GM12878 (cell line): ENCODE results near the gene RAB3C. TPM values are rescaled to one million over a fixed set of nuclear protein-coding genes. Genes with fewer than 3 reads are reported as not detected.

Source experiments
- ATAC-seq: fragments of 200-7000 bp; cut with Tn5 transposase; 3 replicates; pipeline ENCODE4 v1.9.1; 2020; ENCODE audit warnings: mild to moderate bottlenecking, moderate library complexity
- BruUV-seq: library from RNA; stranded (reverse); fragments of 400-500 nt; replicated peaks from 2 replicates; lab custom pipeline; 2021; lab: Mats Ljungman, UMichigan
- CTCF ChIA-PET: fragments of 300-600 bp; sonication (Branson Sonifier 250); formaldehyde crosslinking; extraction: SDS; loops from one replicate; lab custom pipeline; 2021; ENCODE audit warnings: inconsistent platforms; lab: Yijun Ruan, JAX
- POLR2A ChIA-PET: fragments of 350-600 bp; formaldehyde crosslinking; extraction: SDS; loops from one replicate; lab custom pipeline; 2021; ENCODE audit warnings: inconsistent platforms; lab: Charles Lee
- RAD21 ChIA-PET: fragments of 300-600 bp; sonication (Branson Sonifier 250); formaldehyde crosslinking; loops from one replicate; lab custom pipeline; 2023; ENCODE audit warnings: antibody characterized with exemption; ENCODE audit not compliant: unreplicated experiment; lab: Charles Lee
- SMC1A ChIA-PET: fragments of 300-600 bp; sonication (Branson Sonifier 250); formaldehyde crosslinking; loops from one replicate; lab custom pipeline; 2023; ENCODE audit not compliant: unreplicated experiment, uncharacterized antibody; lab: Charles Lee
- DNase-seq: peaks from one replicate; pipeline ENCODE4 v3.0.0-alpha.2; 2011; ENCODE audit warnings: low read depth, low spot score
- FAIRE-seq: peaks from 3 replicates; lab custom pipeline; 2011; peaks lifted over from hg19 to GRCh38; lab: Jason Lieb, UNC
- H2AFZ ChIP-seq: 2 replicates; pipeline ENCODE4 v1.6.0; 2011; ENCODE audit warnings: low read depth, low read length, control low read depth; ENCODE audit not compliant: control insufficient read depth
- H3K27ac ChIP-seq: 2 replicates; pipeline ENCODE4 v1.5.1; 2011; ENCODE audit warnings: control low read depth; ENCODE audit not compliant: control insufficient read depth, insufficient read depth
- H3K27me3 ChIP-seq, 2 experiments: replicated peaks in 1 of 2; 2 replicates each; pipeline versions ENCODE4 v1.6.0 to v1.6.1; 2011; ENCODE audit warnings: low read length in 1 of 2; ENCODE audit not compliant: control insufficient read depth in 2 of 2, insufficient read depth in 2 of 2
- H3K36me3 ChIP-seq, 2 experiments: 2 replicates each; pipeline ENCODE4 v1.5.1; 2011; ENCODE audit warnings: low read length in 1 of 2; ENCODE audit not compliant: control insufficient read depth in 2 of 2, insufficient read depth in 2 of 2
- H3K4me1 ChIP-seq: 2 replicates; pipeline ENCODE4 v1.6.1; 2011; ENCODE audit warnings: mild to moderate bottlenecking, low read length, moderate library complexity, mixed read lengths; ENCODE audit not compliant: control insufficient read depth, insufficient read depth
- H3K4me2 ChIP-seq: 2 replicates; pipeline ENCODE4 v1.6.0; 2011; ENCODE audit warnings: control low read depth; ENCODE audit not compliant: control insufficient read depth, insufficient read depth
- H3K4me3 ChIP-seq: fragments of 200-600 bp; sonication (generic); 2 replicates; pipeline ENCODE4 v1.5.1; 2016
- H3K79me2 ChIP-seq: 2 replicates; pipeline ENCODE4 v1.6.0; 2011; ENCODE audit warnings: low read length; ENCODE audit not compliant: control insufficient read depth, insufficient read depth
- H3K9ac ChIP-seq: 2 replicates; pipeline ENCODE4 v1.8.0; 2011; ENCODE audit warnings: low read length, control low read depth, mixed read lengths; ENCODE audit not compliant: control insufficient read depth, insufficient read depth
- H3K9me3 ChIP-seq: replicated peaks from 3 replicates; pipeline ENCODE4 v1.5.1; 2011; ENCODE audit warnings: mild to moderate bottlenecking, low read length; ENCODE audit not compliant: control insufficient read depth, insufficient read depth
- H4K20me1 ChIP-seq: 2 replicates; pipeline ENCODE4 v1.6.0; 2011; ENCODE audit not compliant: control insufficient read depth, insufficient read depth
- JUND ChIP-seq: IDR thresholded peaks from 2 replicates; pipeline ENCODE4 v1.6.1; 2012; ENCODE audit warnings: low read depth, mild to moderate bottlenecking, low read length, improper control_type of control experiment, moderate library complexity
- MTA3 ChIP-seq: IDR thresholded peaks from 2 replicates; pipeline ENCODE4 v1.6.1; 2012; ENCODE audit warnings: low read length, inconsistent platforms, borderline replicate concordance
- NR2F1 ChIP-seq: fragments of 450-650 bp; conservative IDR thresholded peaks from 2 replicates; pipeline ENCODE4 v1.6.1; 2017; ENCODE audit warnings: mild to moderate bottlenecking
- YBX1 ChIP-seq: fragments of 450-650 bp; IDR thresholded peaks from 2 replicates; pipeline ENCODE4 v1.6.1; 2016; ENCODE audit warnings: antibody characterized with exemption
- WGBS: methylation state at CpG from one replicate; pipeline ENCODE4 v1.1.6; 2016; ENCODE audit warnings: low lambda C conversion rate; ENCODE audit not compliant: insufficient replicate concordance, insufficient coverage; ENCODE audit errors: missing lambda C conversion rate; 5-methylcytosine and 5-hydroxymethylcytosine counted together
- in situ Hi-C: fragments of 300-500 bp; cut with MboI; formaldehyde crosslinking; loops from 9 replicates; pipeline ENCODE4 v1.14.3; 2018; ENCODE audit warnings: mixed read lengths
- intact Hi-C: fragments of 100-400 bp; cut with micrococcal nuclease; formaldehyde crosslinking; loops from one replicate; pipeline ENCODE4 v1.14.2; 2022; ENCODE audit not compliant: unreplicated experiment
- polyA plus RNA-seq, 11 experiments: library from polyadenylated mRNA; depleted of rRNA in 4 of 11; unstranded in 6 of 11; stranded (reverse) in 5 of 11; fragments of >200 nt; fragmentation: Nextera tagmentation in 4 of 11; fragmentation: Illumina TruSeq in 1 of 11; extraction: Ambion mirVana in 4 of 11; extraction: Trizol in 1 of 11; gene quantifications; 1 replicate in 1 of 11; 2 replicates in 10 of 11; pipeline versions ENCODE4 v1.2.1 to v1.2.3, GENCODE V29; 2011 to 2016; ENCODE audit warnings: inconsistent platforms in 2 of 11, missing spikeins in 2 of 11, low read depth in 1 of 11
- total RNA-seq, 4 experiments: library from RNA; depleted of rRNA in 3 of 4; stranded (reverse); fragments of >200 nt in 3 of 4; fragmentation: Illumina TruSeq in 1 of 4; extraction: Trizol in 1 of 4; gene quantifications; 2 replicates each; pipeline versions ENCODE4 v1.2.1 to v1.2.3, GENCODE V29; 2013 to 2021

RAB3C gene
- total and polyA plus RNA-seq, 10 of the 15 experiments (the other 5 are each of a cell fraction or from before 2014, with no cell fraction given): not detected

GRCh38 chr5:58640011-58640410 lies 57.1 kb downstream of the RAB3C start:
- no peak for DNase-seq
- Histone ChIP-seq H3K9ac (no peak overlapping the region), H3K27me3 (no peaks in the 10 kb centered on the region), H3K27ac (no peak overlapping the region), H3K79me2 (no peaks in the 10 kb centered on the region), H3K4me2 (no peak overlapping the region), H3K9me3 (no peaks in the 10 kb centered on the region), H3K4me3 (no peak overlapping the region), H4K20me1 (no peaks in the 10 kb centered on the region), H2AFZ (no peak overlapping the region), H3K4me1 (no peaks in the 10 kb centered on the region), H3K36me3 (no peaks in the 10 kb centered on the region)
- in situ Hi-C loops (no loop called here), intact Hi-C loops (no loop called here)
- 83% methylated on average over 3 of the region's 3 CpGs for WGBS
- ChIA-PET SMC1A (no interaction called here), CTCF (interaction anchor here (0.8 kb wide), 1 partner anchor 9 kb away, joined by 4 read pairs; no protein-coding TSS in a partner anchor), POLR2A (no interaction called here), RAD21 (no interaction called here)
- FAIRE-seq: no peak
- no TSS peak for BruUV-seq
- no peak for ATAC-seq
- no peak for TF ChIP-seq YBX1
- TF ChIP-seq MTA3: no peak

GRCh38 chr5:58641533-58641932 lies 58.7 kb downstream of the RAB3C start:
- no peaks in the 10 kb centered on the region for H3K36me3 ChIP-seq
- H3K27me3 ChIP-seq: no peaks in the 10 kb centered on the region
- H3K4me2 ChIP-seq: no peak overlapping the region
- no peak overlapping the region for H3K27ac ChIP-seq
- H4K20me1 ChIP-seq: no peaks in the 10 kb centered on the region
- H3K9ac ChIP-seq: no peak overlapping the region
- no peaks in the 10 kb centered on the region for H3K79me2 ChIP-seq
- 69% methylated on average over 1 of the region's 1 CpG for WGBS
- H3K4me1 ChIP-seq: no peaks in the 10 kb centered on the region
- ChIA-PET SMC1A (no interaction called here), POLR2A (no interaction called here), CTCF (no interaction called here), RAD21 (no interaction called here)
- intact Hi-C loops: no loop called here
- no peak for DNase-seq
- in situ Hi-C loops: no loop called here
- H3K9me3 ChIP-seq: no peaks in the 10 kb centered on the region
- no peak for ATAC-seq
- no peak overlapping the region for H3K4me3 ChIP-seq
- no TSS peak for BruUV-seq
- FAIRE-seq: no peak
- no peak overlapping the region for H2AFZ ChIP-seq
- TF ChIP-seq NR2F1 (no peak), JUND (no peak)
